IMR-90 (cell line): ENCODE measurements around the gene CST5. TPM values are rescaled to one million over a fixed set of nuclear protein-coding genes. Genes with fewer than 3 reads are reported as not detected.

Experiments used
- ATAC-seq: fragments of 200-7000 bp; cut with Tn5 transposase; 2 replicates; pipeline ENCODE4 v1.9.1; 2020; ENCODE audit warnings: low read depth, mild to moderate bottlenecking, moderate library complexity
- BruUV-seq: library from RNA; stranded (reverse); fragments of 400-500 nt; replicated peaks from 2 replicates; lab custom pipeline; 2021; lab: Mats Ljungman, UMichigan
- CTCF ChIA-PET: fragments of 300-600 bp; formaldehyde crosslinking; extraction: SDS; loops from one replicate; lab custom pipeline; 2021; ENCODE audit warnings: antibody characterized with exemption; lab: Yijun Ruan, JAX
- POLR2A ChIA-PET: fragments of 300-600 bp; sonication (Branson Sonifier 250); formaldehyde crosslinking; loops from one replicate; lab custom pipeline; 2022; ENCODE audit warnings: antibody characterized with exemption; ENCODE audit not compliant: unreplicated experiment; lab: Charles Lee
- DNase-seq: peaks from one replicate; pipeline ENCODE4 v3.0.0; 2013
- H2AFZ ChIP-seq: replicated peaks from 2 replicates; pipeline ENCODE3; 2013; ENCODE audit warnings: low read length, mild to moderate bottlenecking; ENCODE audit not compliant: poor library complexity
- H2AK5ac ChIP-seq: 2 replicates; pipeline ENCODE4 v1.6.1; 2013; ENCODE audit warnings: low read depth, low read length, inconsistent platforms
- H2AK9ac ChIP-seq: replicated peaks from 2 replicates; pipeline ENCODE3; 2013; ENCODE audit warnings: mild to moderate bottlenecking, low read depth, low read length, moderate library complexity; ENCODE audit not compliant: poor library complexity
- H2BK120ac ChIP-seq: 2 replicates; pipeline ENCODE4 v1.6.1; 2013; ENCODE audit warnings: low read depth, low read length, inconsistent platforms
- H2BK15ac ChIP-seq: 3 replicates; pipeline ENCODE4 v1.6.1; 2013; ENCODE audit warnings: low read depth, low read length, inconsistent platforms
- H2BK20ac ChIP-seq: 2 replicates; pipeline ENCODE4 v1.6.1; 2013; ENCODE audit warnings: low read depth, mild to moderate bottlenecking, inconsistent platforms, low read length, moderate library complexity
- H2BK5ac ChIP-seq: 2 replicates; pipeline ENCODE4 v1.6.1; 2013; ENCODE audit warnings: mild to moderate bottlenecking, low read depth, low read length, inconsistent platforms; ENCODE audit not compliant: poor library complexity, severe bottlenecking
- H3K14ac ChIP-seq: replicated peaks from 2 replicates; pipeline ENCODE4 v1.6.1; 2013; ENCODE audit warnings: low read depth, low read length, inconsistent platforms
- H3K18ac ChIP-seq: 2 replicates; pipeline ENCODE4 v1.6.1; 2013; ENCODE audit warnings: low read depth, low read length, control low read depth
- H3K23ac ChIP-seq: 2 replicates; pipeline ENCODE4 v1.6.1; 2013; ENCODE audit warnings: low read depth, low read length, inconsistent platforms
- H3K27ac ChIP-seq: 2 replicates; pipeline ENCODE4 v1.5.1; 2013; ENCODE audit warnings: mild to moderate bottlenecking, control low read depth, low read length; ENCODE audit not compliant: insufficient read depth
- H3K27me3 ChIP-seq: 2 replicates; pipeline ENCODE4 v1.6.1; 2013; ENCODE audit warnings: low read length; ENCODE audit not compliant: control insufficient read depth, insufficient read depth
- H3K36me3 ChIP-seq: 2 replicates; pipeline ENCODE4 v1.6.1; 2013; ENCODE audit warnings: low read length, mixed read lengths; ENCODE audit not compliant: control insufficient read depth, insufficient read depth
- H3K4ac ChIP-seq: 2 replicates; pipeline ENCODE4 v1.6.1; 2013; ENCODE audit warnings: low read depth, low read length, inconsistent platforms
- H3K4me1 ChIP-seq: 2 replicates; pipeline ENCODE4 v1.6.1; 2013; ENCODE audit warnings: low read length, mixed read lengths; ENCODE audit not compliant: control insufficient read depth, insufficient read depth
- H3K4me2 ChIP-seq: 2 replicates; pipeline ENCODE4 v1.6.1; 2013; ENCODE audit warnings: low read depth, mild to moderate bottlenecking, control low read depth, low read length, moderate library complexity
- H3K4me3 ChIP-seq: 2 replicates; pipeline ENCODE4 v1.5.1; 2013; ENCODE audit warnings: low read depth, mild to moderate bottlenecking, control low read depth, low read length, moderate library complexity; ENCODE audit not compliant: insufficient read depth
- H3K56ac ChIP-seq: 2 replicates; pipeline ENCODE4 v1.6.1; 2013; ENCODE audit warnings: low read length, inconsistent platforms; ENCODE audit not compliant: insufficient read depth; ENCODE audit errors: extremely low read depth
- H3K79me1 ChIP-seq, 2 experiments: 2 replicates each; pipeline ENCODE4 v1.6.1; 2013; ENCODE audit warnings: low read length in 2 of 2, inconsistent platforms in 1 of 2, low read depth in 1 of 2
- H3K9ac ChIP-seq: 2 replicates; pipeline ENCODE4 v1.6.1; 2013; ENCODE audit warnings: low read depth, low read length, control low read depth
- H3K9me1 ChIP-seq: 2 replicates; pipeline ENCODE4 v1.6.1; 2013; ENCODE audit warnings: low read length, inconsistent platforms; ENCODE audit not compliant: insufficient read depth
- H3K9me3 ChIP-seq: 2 replicates; pipeline ENCODE4 v1.6.1; 2013; ENCODE audit warnings: low read length; ENCODE audit not compliant: control insufficient read depth, insufficient read depth
- H4K20me1 ChIP-seq: 2 replicates; pipeline ENCODE4 v1.6.1; 2013; ENCODE audit warnings: low read length, inconsistent platforms; ENCODE audit not compliant: insufficient read depth
- H4K5ac ChIP-seq: 2 replicates; pipeline ENCODE4 v1.6.1; 2013; ENCODE audit warnings: mild to moderate bottlenecking, low read depth, low read length, control low read depth
- H4K8ac ChIP-seq, 2 experiments: 2 replicates each; pipeline ENCODE4 v1.6.1; 2013; ENCODE audit warnings: low read depth in 2 of 2, low read length in 2 of 2, control low read depth in 1 of 2, inconsistent platforms in 1 of 2
- H4K91ac ChIP-seq: 2 replicates; pipeline ENCODE4 v1.6.1; 2013; ENCODE audit warnings: low read depth, low read length, inconsistent platforms; ENCODE audit not compliant: insufficient read depth
- BHLHE40 ChIP-seq: fragments of 150-350 bp; IDR thresholded peaks from 2 replicates; pipeline ENCODE4 v1.6.1; 2016; ENCODE audit warnings: mild to moderate bottlenecking, low read depth, low read length
- CEBPB ChIP-seq: IDR thresholded peaks from 2 replicates; pipeline ENCODE4 v1.6.1; 2012; ENCODE audit warnings: low read depth, low read length, improper control_type of control experiment
- CHD1 ChIP-seq: IDR thresholded peaks from 2 replicates; pipeline ENCODE4 v1.6.1; 2012; ENCODE audit warnings: low read depth, low read length, improper control_type of control experiment
- FOS ChIP-seq: fragments of 150-350 bp; IDR thresholded peaks from 2 replicates; pipeline ENCODE4 v1.6.1; 2016; ENCODE audit warnings: low read depth, low read length
- MAFK ChIP-seq: IDR thresholded peaks from 2 replicates; pipeline ENCODE4 v1.6.1; 2012; ENCODE audit warnings: low read depth, low read length, improper control_type of control experiment
- MAZ ChIP-seq: IDR thresholded peaks from 2 replicates; pipeline ENCODE4 v1.6.1; 2012; ENCODE audit warnings: low read depth, mild to moderate bottlenecking, low read length, improper control_type of control experiment, moderate library complexity, borderline replicate concordance
- MXI1 ChIP-seq: IDR thresholded peaks from 2 replicates; pipeline ENCODE4 v1.6.1; 2012; ENCODE audit warnings: low read depth, mild to moderate bottlenecking, low read length, moderate library complexity, borderline replicate concordance
- NFE2L2 ChIP-seq: fragments of 150-350 bp; IDR thresholded peaks from 2 replicates; pipeline ENCODE4 v1.6.1; 2016; ENCODE audit warnings: low read depth, mild to moderate bottlenecking, low read length
- POLR2A ChIP-seq: IDR thresholded peaks from 2 replicates; pipeline ENCODE4 v1.6.1; 2012; ENCODE audit warnings: mild to moderate bottlenecking, low read depth, low read length
- RAD21 ChIP-seq: IDR thresholded peaks from 2 replicates; pipeline ENCODE4 v1.6.1; 2012; ENCODE audit warnings: low read length, improper control_type of control experiment
- RCOR1 ChIP-seq: IDR thresholded peaks from 2 replicates; pipeline ENCODE4 v1.6.1; 2012; ENCODE audit warnings: mild to moderate bottlenecking, low read length, improper control_type of control experiment; ENCODE audit not compliant: insufficient replicate concordance
- RFX5 ChIP-seq: IDR thresholded peaks from 2 replicates; pipeline ENCODE4 v1.8.0; 2012; ENCODE audit warnings: low read depth, mild to moderate bottlenecking, low read length, moderate library complexity
- SMC3 ChIP-seq: fragments of 150-350 bp; IDR thresholded peaks from 2 replicates; pipeline ENCODE4 v1.6.1; 2016; ENCODE audit warnings: low read depth, mild to moderate bottlenecking, antibody characterized with exemption, low read length, moderate library complexity
- WGBS, 2 experiments: methylation state at CpG; one replicate each; pipeline versions ENCODE4 v1.1.5 to v1.1.7; 2013; ENCODE audit warnings: missing lambda C conversion rate in 2 of 2; ENCODE audit not compliant: insufficient read length in 1 of 2; ENCODE audit errors: extremely low coverage in 2 of 2; 5-methylcytosine and 5-hydroxymethylcytosine counted together
- dilution Hi-C: fragments of 300-500 bp; cut with HindIII; formaldehyde crosslinking; loops from one replicate; pipeline ENCODE4 v1.14.3; 2018; ENCODE audit warnings: low sequenced_read_pairs; ENCODE audit not compliant: unreplicated experiment
- in situ Hi-C: fragments of 300-500 bp; cut with MboI; formaldehyde crosslinking; loops from 3 replicates; pipeline ENCODE4 v1.14.3; 2019; ENCODE audit warnings: low sequenced_read_pairs, inconsistent platforms, mixed read lengths
- intact Hi-C: fragments of 100-400 bp; cut with micrococcal nuclease; formaldehyde crosslinking; loops from 2 replicates; pipeline ENCODE4 v1.10.0; 2022
- polyA plus RNA-seq, 3 experiments: library from polyadenylated mRNA; depleted of rRNA; stranded (reverse); fragments of >200 nt; gene quantifications; 2 replicates each; pipeline ENCODE4 v1.2.3, GENCODE V29; 2012; ENCODE audit warnings: low replicate concordance in 1 of 3
- total RNA-seq: library from RNA; depleted of rRNA; stranded (reverse); fragments of >200 nt; gene quantifications from 2 replicates; pipeline ENCODE4 v1.2.3, GENCODE V29; 2012
- TF ChIP-seq, protein P1 (sequence below): fragments of 150-350 bp; IDR thresholded peaks from 2 replicates; pipeline ENCODE4 v1.6.1; 2016; ENCODE audit warnings: low read depth, mild to moderate bottlenecking, low read length, moderate library complexity, borderline replicate concordance
- TF ChIP-seq, protein P2 (sequence below): fragments of 150-350 bp; IDR thresholded peaks from 2 replicates; pipeline ENCODE4 v1.6.1; 2017; ENCODE audit warnings: mild to moderate bottlenecking, antibody characterized with exemption, low read length, low read depth
- TF ChIP-seq, protein P3 (sequence below): conservative IDR thresholded peaks from 2 replicates; pipeline ENCODE4 v1.5.1; 2012; ENCODE audit warnings: mild to moderate bottlenecking, low read depth, low read length, improper control_type of control experiment

CST5 gene
- total and polyA plus RNA-seq, 2 of the 4 experiments (the other 2 are of a cell fraction) = not detected

DNA sequence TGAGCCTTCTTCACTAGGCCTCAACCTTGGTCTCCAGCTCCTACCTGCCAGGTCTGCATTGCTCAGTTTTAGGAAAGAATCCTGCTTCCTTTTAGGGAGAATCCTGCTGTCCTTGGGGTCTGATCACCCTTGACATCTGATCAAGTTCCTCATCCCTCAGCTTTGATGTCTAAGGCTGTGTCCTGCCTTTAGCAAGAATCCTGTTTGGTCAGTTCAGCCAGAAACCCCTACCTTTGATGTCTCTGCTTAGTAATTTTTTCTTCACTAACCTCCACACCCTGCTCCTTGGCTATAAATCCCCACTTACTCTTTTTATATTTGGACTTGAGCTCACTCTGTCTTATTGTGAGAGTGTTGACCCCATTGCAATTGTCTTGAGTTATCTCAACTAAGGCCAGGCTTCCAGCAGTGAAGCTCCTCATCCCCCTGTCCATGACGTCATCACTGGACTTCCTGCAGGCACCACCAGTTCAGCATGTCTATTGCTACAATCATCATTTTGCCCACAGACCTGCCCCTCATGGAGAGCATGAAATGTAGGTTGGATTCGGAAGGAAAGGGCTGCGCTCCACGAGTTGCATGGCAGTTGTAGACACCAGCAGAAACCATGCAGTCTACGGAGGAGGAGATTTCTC is 4.7 kb upstream of the CST5 start:
- Histone ChIP-seq H4K20me1 (no peaks in the 10 kb centered on the region), H3K4ac (no peak overlapping the region), H3K18ac (no peak overlapping the region), H3K9me1 (no peaks in the 10 kb centered on the region), H3K27me3 (no peaks in the 10 kb centered on the region), H3K79me1 (no peaks in the 10 kb centered on the region), H4K8ac (no peak overlapping the region), H2BK120ac (no peak overlapping the region), H3K23ac (no peak overlapping the region), H2BK5ac (no peak overlapping the region), H3K4me1 (no peaks in the 10 kb centered on the region), H2BK20ac (no peak overlapping the region), H3K4me3 (no peak overlapping the region), H4K91ac (no peak overlapping the region), H3K56ac (no peak overlapping the region), H3K14ac (no peak overlapping the region), H3K27ac (no peak overlapping the region), H4K5ac (no peak overlapping the region), H2AK5ac (no peak overlapping the region), H2BK15ac (no peak overlapping the region), H3K36me3 (no peaks in the 10 kb centered on the region), H2AK9ac (no peak overlapping the region), H2AFZ (no peak overlapping the region), H3K9ac (no peak overlapping the region), H3K9me3 (no peaks in the 10 kb centered on the region), H3K4me2 (no peak overlapping the region)
- BruUV-seq = no TSS peak
- no peak for ATAC-seq
- intact Hi-C loops (no loop called here), dilution Hi-C loops (no loop called here), in situ Hi-C loops (no loop called here)
- TF ChIP-seq RCOR1 (no peak), MAZ (no peak), RAD21 (no peak), RFX5 (no peak), BHLHE40 (no peak), SMC3 (no peak), CHD1 (no peak), FOS (no peak), MXI1 (no peak), MAFK (no peak), CEBPB (no peak), NFE2L2 (no peak), POLR2A (no peak)
- TF ChIP-seq, protein P1, sequence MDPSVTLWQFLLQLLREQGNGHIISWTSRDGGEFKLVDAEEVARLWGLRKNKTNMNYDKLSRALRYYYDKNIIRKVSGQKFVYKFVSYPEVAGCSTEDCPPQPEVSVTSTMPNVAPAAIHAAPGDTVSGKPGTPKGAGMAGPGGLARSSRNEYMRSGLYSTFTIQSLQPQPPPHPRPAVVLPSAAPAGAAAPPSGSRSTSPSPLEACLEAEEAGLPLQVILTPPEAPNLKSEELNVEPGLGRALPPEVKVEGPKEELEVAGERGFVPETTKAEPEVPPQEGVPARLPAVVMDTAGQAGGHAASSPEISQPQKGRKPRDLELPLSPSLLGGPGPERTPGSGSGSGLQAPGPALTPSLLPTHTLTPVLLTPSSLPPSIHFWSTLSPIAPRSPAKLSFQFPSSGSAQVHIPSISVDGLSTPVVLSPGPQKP = no peak
- TF ChIP-seq, protein P2, sequence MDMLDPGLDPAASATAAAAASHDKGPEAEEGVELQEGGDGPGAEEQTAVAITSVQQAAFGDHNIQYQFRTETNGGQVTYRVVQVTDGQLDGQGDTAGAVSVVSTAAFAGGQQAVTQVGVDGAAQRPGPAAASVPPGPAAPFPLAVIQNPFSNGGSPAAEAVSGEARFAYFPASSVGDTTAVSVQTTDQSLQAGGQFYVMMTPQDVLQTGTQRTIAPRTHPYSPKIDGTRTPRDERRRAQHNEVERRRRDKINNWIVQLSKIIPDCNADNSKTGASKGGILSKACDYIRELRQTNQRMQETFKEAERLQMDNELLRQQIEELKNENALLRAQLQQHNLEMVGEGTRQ = no peak
- TF ChIP-seq, protein P3, sequence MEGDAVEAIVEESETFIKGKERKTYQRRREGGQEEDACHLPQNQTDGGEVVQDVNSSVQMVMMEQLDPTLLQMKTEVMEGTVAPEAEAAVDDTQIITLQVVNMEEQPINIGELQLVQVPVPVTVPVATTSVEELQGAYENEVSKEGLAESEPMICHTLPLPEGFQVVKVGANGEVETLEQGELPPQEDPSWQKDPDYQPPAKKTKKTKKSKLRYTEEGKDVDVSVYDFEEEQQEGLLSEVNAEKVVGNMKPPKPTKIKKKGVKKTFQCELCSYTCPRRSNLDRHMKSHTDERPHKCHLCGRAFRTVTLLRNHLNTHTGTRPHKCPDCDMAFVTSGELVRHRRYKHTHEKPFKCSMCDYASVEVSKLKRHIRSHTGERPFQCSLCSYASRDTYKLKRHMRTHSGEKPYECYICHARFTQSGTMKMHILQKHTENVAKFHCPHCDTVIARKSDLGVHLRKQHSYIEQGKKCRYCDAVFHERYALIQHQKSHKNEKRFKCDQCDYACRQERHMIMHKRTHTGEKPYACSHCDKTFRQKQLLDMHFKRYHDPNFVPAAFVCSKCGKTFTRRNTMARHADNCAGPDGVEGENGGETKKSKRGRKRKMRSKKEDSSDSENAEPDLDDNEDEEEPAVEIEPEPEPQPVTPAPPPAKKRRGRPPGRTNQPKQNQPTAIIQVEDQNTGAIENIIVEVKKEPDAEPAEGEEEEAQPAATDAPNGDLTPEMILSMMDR = no peak
- WGBS, 2 experiments = no CpG with 5 or more reads among the region's 5 CpGs
- no peak for DNase-seq
- ChIA-PET POLR2A (interaction anchor here (0.6 kb wide), 1 partner anchor 771 kb away, joined by 3 read pairs; no protein-coding TSS in a partner anchor), CTCF (no interaction called here)
